HG03045 (cell line): ENCODE data around the gene LCE1E.

Source experiments
- ATAC-seq: cut with Tn5 transposase; IDR thresholded peaks from one replicate; pipeline ENCODE4 v1.9.1; 2021; ENCODE audit warnings: mild to moderate bottlenecking, moderate library complexity; ENCODE audit not compliant: unreplicated experiment

LCE1E gene

GRCh38 chr1:152777510-152778137 is 8.4 kb upstream of the LCE1E start:
- no peak for ATAC-seq

- ATAC-seq: no peak
Observed at GRCh38 chr1:152783095-152783494, 3.0 kb upstream of the LCE1E start.

- no peak for ATAC-seq
Observed at GRCh38 chr1:152795686-152796085, 9.6 kb downstream of the LCE1E start.

GRCh38 chr1:152796421-152796820 is 10.4 kb downstream of the LCE1E start, which contains the start of gene LCE1D:
Gene LCE1D, plus strand, starts transcription at chr1:152796721. Its CDS starts 1,074 bp downstream, at chr1:152797795.
- no peak for ATAC-seq

- ATAC-seq: no peak
Observed at GRCh38 chr1:152801333-152801732, 15.3 kb downstream of the LCE1E start.

GRCh38 chr1:152806576-152806975 is 20.5 kb downstream of the LCE1E start, which contains the start of gene LCE1C:
Gene LCE1C, minus strand, starts transcription at chr1:152806651. Its CDS starts 1,173 bp downstream, at chr1:152805478.
- ATAC-seq: no peak

- ATAC-seq: no peak
Observed at GRCh38 chr1:152811050-152811449, 25.0 kb downstream of the LCE1E start.

GRCh38 chr1:152811671-152812070 is 25.6 kb downstream of the LCE1E start, which contains the start of gene LCE1B:
Gene LCE1B, plus strand, starts transcription at chr1:152811971. Its CDS starts 476 bp downstream, at chr1:152812447.
- no peak for ATAC-seq

GRCh38 chr1:152817309-152817708 is 31.3 kb downstream of the LCE1E start:
- no peak for ATAC-seq

- ATAC-seq: no peak
Observed at GRCh38 chr1:152823294-152823693, 37.2 kb downstream of the LCE1E start.

GRCh38 chr1:152824964-152825363 is 38.9 kb downstream of the LCE1E start:
- ATAC-seq: no peak

GRCh38 chr1:152827173-152827572 is 41.1 kb downstream of the LCE1E start, which contains the start of gene LCE1A:
Gene LCE1A, plus strand, starts transcription at chr1:152827473. Its CDS starts 0 bp downstream, at chr1:152827473.
- no peak for ATAC-seq

- ATAC-seq: no peak
Observed at GRCh38 chr1:152836870-152837269, 50.8 kb downstream of the LCE1E start.
